ENCODE measurements around the gene REC8. TPM values are rescaled to one million over a fixed set of nuclear protein-coding genes. Genes with fewer than 3 reads are reported as not detected.

Gene REC8
- total RNA-seq, 1 experiment from 2014 or later = 7.6 TPM

DNA sequence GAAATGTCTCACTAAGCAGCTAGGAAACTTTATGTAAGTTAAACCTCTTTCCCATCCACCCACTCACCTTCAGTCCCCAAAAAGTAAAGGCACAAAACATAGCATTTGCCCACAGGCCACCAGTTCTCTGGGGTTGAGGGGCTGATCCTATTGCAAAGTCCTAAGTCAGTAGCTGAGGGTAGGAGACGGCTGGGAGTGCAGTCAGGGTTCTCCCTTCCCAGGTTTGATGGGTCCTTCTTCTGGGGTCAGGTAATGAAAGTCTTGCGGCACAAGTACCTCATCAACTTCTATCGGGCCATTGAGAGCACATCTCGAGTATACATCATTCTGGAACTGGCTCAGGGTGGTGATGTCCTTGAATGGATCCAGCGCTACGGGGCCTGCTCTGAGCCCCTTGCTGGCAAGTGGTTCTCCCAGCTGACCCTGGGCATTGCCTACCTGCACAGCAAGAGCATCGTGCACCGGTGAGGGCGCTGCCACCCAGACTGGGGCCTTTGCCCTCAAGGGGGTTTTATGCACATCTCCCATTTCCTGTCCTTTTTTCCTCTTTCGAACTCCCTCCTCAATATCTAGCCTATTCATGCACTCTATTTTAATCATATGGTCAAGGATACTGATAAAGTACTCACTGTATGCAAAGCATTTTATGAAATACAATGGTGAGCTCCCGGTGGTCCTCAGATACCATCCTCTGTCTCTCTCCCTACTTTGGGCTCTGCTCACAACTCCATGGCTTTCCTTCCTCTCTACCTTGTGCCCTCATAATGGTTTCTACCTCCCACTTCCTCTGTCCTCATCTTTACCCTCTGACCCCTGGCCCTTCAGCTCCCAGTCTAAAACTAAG, 34.6 kb downstream of the REC8 start:
- Histone ChIP-seq H4K20me1 (ENCODE audit: insufficient read depth) (no peaks in the 10 kb centered on the region), H3K36me3 (ENCODE audit: control insufficient read depth in 1 of 2, insufficient read depth in 2 of 2, low read length in 2 of 2) (peaks cover 20 to 37% of the 10 kb centered on the region in 2 experiments), H2AFZ (ENCODE audit: low read depth, low read length, poor library complexity, severe bottlenecking) (no peak overlapping the region), H3K4me1 (ENCODE audit: control insufficient read depth in 1 of 2, insufficient read depth in 2 of 2, low read length in 2 of 2) (no peaks in the 10 kb centered on the region), H3K79me2 (ENCODE audit: insufficient read depth, low read length) (peaks cover 4% of the 10 kb centered on the region; the same call in 1 of the 2 replicates), H3K27me3 (ENCODE audit: insufficient read depth, low read length) (no peaks in the 10 kb centered on the region), H3K9me2 (ENCODE audit: insufficient read depth) (no peaks in the 10 kb centered on the region), H3K4me2 (ENCODE audit: low read length) (no peak overlapping the region), H3K27ac (ENCODE audit: low read depth, low read length) (no peak overlapping the region), H3K9me3 (ENCODE audit: control insufficient read depth in 1 of 2, insufficient read depth in 1 of 2, low read depth in 1 of 2, low read length in 2 of 2) (peaks cover 3 to 7% of the 10 kb centered on the region in 2 experiments; a peak in 1 of 4 replicates), H3K9ac (ENCODE audit: low read length) (no peak overlapping the region), H3K4me3 (replicated peaks in 1 of 2; ENCODE audit: low read depth in 1 of 2, low read length in 2 of 2) (no peak overlapping the region)
- POLR2A ChIA-PET = interaction anchor here (1.9 kb wide), 1 partner anchor 11 kb away, joined by 4 read pairs; the partner anchor contains the start of gene TM9SF1
- RAD21 ChIA-PET (ENCODE audit: low non-redundant PET in 1 of 2, low total read pairs in 2 of 2, uncharacterized antibody in 2 of 2, unreplicated experiment in 2 of 2) = no interaction called here
- TF ChIP-seq EZH2 (IDR thresholded peaks at IDR 0.05) (no peak), ELF1 (IDR thresholded peaks at IDR 0.05; ENCODE audit: borderline replicate concordance, low read depth) (no peak), CBX3 (IDR thresholded peaks at IDR 0.05; ENCODE audit: low read depth) (no peak), SRF (IDR thresholded peaks at IDR 0.05; ENCODE audit: low read depth) (no peak)
- TF ChIP-seq, protein P1, sequence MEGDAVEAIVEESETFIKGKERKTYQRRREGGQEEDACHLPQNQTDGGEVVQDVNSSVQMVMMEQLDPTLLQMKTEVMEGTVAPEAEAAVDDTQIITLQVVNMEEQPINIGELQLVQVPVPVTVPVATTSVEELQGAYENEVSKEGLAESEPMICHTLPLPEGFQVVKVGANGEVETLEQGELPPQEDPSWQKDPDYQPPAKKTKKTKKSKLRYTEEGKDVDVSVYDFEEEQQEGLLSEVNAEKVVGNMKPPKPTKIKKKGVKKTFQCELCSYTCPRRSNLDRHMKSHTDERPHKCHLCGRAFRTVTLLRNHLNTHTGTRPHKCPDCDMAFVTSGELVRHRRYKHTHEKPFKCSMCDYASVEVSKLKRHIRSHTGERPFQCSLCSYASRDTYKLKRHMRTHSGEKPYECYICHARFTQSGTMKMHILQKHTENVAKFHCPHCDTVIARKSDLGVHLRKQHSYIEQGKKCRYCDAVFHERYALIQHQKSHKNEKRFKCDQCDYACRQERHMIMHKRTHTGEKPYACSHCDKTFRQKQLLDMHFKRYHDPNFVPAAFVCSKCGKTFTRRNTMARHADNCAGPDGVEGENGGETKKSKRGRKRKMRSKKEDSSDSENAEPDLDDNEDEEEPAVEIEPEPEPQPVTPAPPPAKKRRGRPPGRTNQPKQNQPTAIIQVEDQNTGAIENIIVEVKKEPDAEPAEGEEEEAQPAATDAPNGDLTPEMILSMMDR (IDR thresholded peaks at IDR 0.05 in 2 of 3, conservative IDR thresholded peaks at IDR 0.05 in 1 of 3; ENCODE audit: borderline replicate concordance in 1 of 3, insufficient read depth in 1 of 3, low read depth in 2 of 3, low read length in 2 of 3) = no peak
- TF ChIP-seq, protein P2, sequence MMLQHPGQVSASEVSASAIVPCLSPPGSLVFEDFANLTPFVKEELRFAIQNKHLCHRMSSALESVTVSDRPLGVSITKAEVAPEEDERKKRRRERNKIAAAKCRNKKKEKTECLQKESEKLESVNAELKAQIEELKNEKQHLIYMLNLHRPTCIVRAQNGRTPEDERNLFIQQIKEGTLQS (IDR thresholded peaks at IDR 0.05) = no peak
- TF ChIP-seq, protein P3, sequence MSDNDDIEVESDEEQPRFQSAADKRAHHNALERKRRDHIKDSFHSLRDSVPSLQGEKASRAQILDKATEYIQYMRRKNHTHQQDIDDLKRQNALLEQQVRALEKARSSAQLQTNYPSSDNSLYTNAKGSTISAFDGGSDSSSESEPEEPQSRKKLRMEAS (IDR thresholded peaks at IDR 0.05) = no peak
- ATAC-seq (no peak), DNase-seq (ENCODE audit: low read depth, low spot score) (no peak)
- CTCF ChIA-PET = no interaction called here
- intact Hi-C loops (cut with micrococcal nuclease) = no loop called here
- no TSS peak for BruUV-seq (replicated peaks)

All from HCT116 (cell line).